B cell (primary cell): Measurements from ENCODE around the gene DBF4B. TPM values are rescaled to one million over a fixed set of nuclear protein-coding genes. Genes with fewer than 3 reads are reported as not detected.

Source experiments
- ATAC-seq: fragments of 200-7000 bp; cut with Tn5 transposase; one replicate; pipeline ENCODE4 v1.10.0; 2021; ENCODE audit warnings: low read depth, mild to moderate bottlenecking, moderate number of reproducible peaks, moderate library complexity
- CTCF ChIA-PET: fragments of 350-600 bp; sonication (Branson Sonifier 250); formaldehyde crosslinking; loops from one replicate; lab custom pipeline; 2021; ENCODE audit warnings: antibody characterized with exemption, inconsistent platforms; lab: Charles Lee
- POLR2A ChIA-PET: fragments of 350-600 bp; sonication (Branson Sonifier 250); formaldehyde crosslinking; loops from one replicate; lab custom pipeline; 2021; ENCODE audit warnings: antibody characterized with exemption; lab: Charles Lee
- DNase-seq: peaks from one replicate; pipeline ENCODE4 v3.0.0; 2013
- H2AFZ ChIP-seq: 2 replicates; pipeline ENCODE4 v1.6.1; 2012; ENCODE audit warnings: mild to moderate bottlenecking, low read depth, low read length; ENCODE audit not compliant: insufficient read depth, poor library complexity, severe bottlenecking
- H3K27ac ChIP-seq, 2 donors: 1 replicate in 1 of 2; 2 replicates in 1 of 2; pipeline ENCODE4 v1.5.1; 2012 to 2013; ENCODE audit warnings: low read length in 2 of 2, mild to moderate bottlenecking in 2 of 2, moderate library complexity in 1 of 2
- H3K27me3 ChIP-seq, 4 experiments: fragments of 200-600 bp in 1 of 4; sonication (generic) in 1 of 4; replicated peaks in 1 of 4; 1 replicate in 2 of 4; 2 replicates in 2 of 4; pipeline versions ENCODE4 v1.6.1 to v1.7.0; 2013 to 2016; ENCODE audit warnings: low read length in 3 of 4, mild to moderate bottlenecking in 2 of 4, mixed read lengths in 1 of 4, moderate library complexity in 1 of 4; ENCODE audit not compliant: insufficient read depth in 4 of 4, control insufficient read depth in 3 of 4; ENCODE audit errors: control extremely low read depth in 1 of 4
- H3K36me3 ChIP-seq, 2 experiments: replicated peaks in 1 of 2; 1 replicate in 1 of 2; 2 replicates in 1 of 2; pipeline versions ENCODE4 v1.6.1 to v1.7.1; 2013; ENCODE audit warnings: low read length in 1 of 2; ENCODE audit not compliant: insufficient read depth in 2 of 2, control insufficient read depth in 1 of 2; ENCODE audit errors: control extremely low read depth in 1 of 2, extremely low read depth in 1 of 2
- H3K4me1 ChIP-seq, 2 donors: fragments of 200-600 bp in 1 of 2; sonication (generic) in 1 of 2; 1 replicate in 1 of 2; 2 replicates in 1 of 2; pipeline versions ENCODE4 v1.5.1 to v1.6.1; 2013 to 2017; ENCODE audit warnings: low read length in 2 of 2; ENCODE audit not compliant: control insufficient read depth in 2 of 2, insufficient read depth in 2 of 2
- H3K4me2 ChIP-seq: replicated peaks from 2 replicates; pipeline ENCODE3; 2012; ENCODE audit warnings: mild to moderate bottlenecking, low read depth, low read length; ENCODE audit not compliant: poor library complexity, severe bottlenecking
- H3K4me3 ChIP-seq, 5 experiments: fragments of 200-600 bp in 1 of 5; sonication (generic) in 1 of 5; 1 replicate in 3 of 5; 2 replicates in 2 of 5; pipeline versions ENCODE4 v1.5.1 to v1.7.0; 2011 to 2016; ENCODE audit warnings: low read length in 4 of 5, mild to moderate bottlenecking in 4 of 5, low read depth in 2 of 5, control low read depth in 1 of 5, moderate library complexity in 1 of 5; ENCODE audit not compliant: insufficient read depth in 1 of 5; ENCODE audit errors: control extremely low read depth in 1 of 5, extremely low read depth in 1 of 5
- H3K79me2 ChIP-seq: fragments of 200-600 bp; sonication (generic); one replicate; pipeline ENCODE4 v1.6.0; 2016; ENCODE audit warnings: low read length; ENCODE audit not compliant: control insufficient read depth, insufficient read depth
- H3K9ac ChIP-seq: fragments of 200-600 bp; sonication (generic); 2 replicates; pipeline ENCODE4 v1.6.1; 2017; ENCODE audit warnings: mild to moderate bottlenecking, low read length, moderate library complexity
- H3K9me3 ChIP-seq, 3 donors: one replicate each; pipeline versions ENCODE4 v1.6.1 to v1.7.1; 2013; ENCODE audit warnings: low read length in 2 of 3; ENCODE audit not compliant: control insufficient read depth in 2 of 3, insufficient read depth in 1 of 3; ENCODE audit errors: control extremely low read depth in 1 of 3
- H4K20me1 ChIP-seq: 2 replicates; pipeline ENCODE4 v1.6.0; 2012; ENCODE audit warnings: mild to moderate bottlenecking, low read length; ENCODE audit not compliant: insufficient read depth, control insufficient read depth, poor library complexity, severe bottlenecking
- H3K27ac Mint-ChIP-seq: one replicate; pipeline ENCODE4 v1.8.0; 2021; ENCODE audit warnings: mixed read lengths
- H3K27me3 Mint-ChIP-seq: one replicate; pipeline ENCODE4 v1.8.0; 2021; ENCODE audit warnings: mixed read lengths
- H3K4me1 Mint-ChIP-seq: one replicate; pipeline ENCODE4 v1.8.0; 2021; ENCODE audit warnings: mixed read lengths
- H3K4me3 Mint-ChIP-seq: one replicate; pipeline ENCODE4 v1.8.0; 2021; ENCODE audit warnings: mixed read lengths
- H3K9me3 Mint-ChIP-seq: one replicate; pipeline ENCODE4 v1.8.0; 2022; ENCODE audit warnings: mixed read lengths; ENCODE audit not compliant: insufficient read depth
- EZH2 ChIP-seq: IDR thresholded peaks from 2 replicates; pipeline ENCODE4 v1.6.1; 2012; ENCODE audit warnings: borderline replicate concordance, low read depth, mild to moderate bottlenecking, moderate library complexity, low read length; ENCODE audit not compliant: insufficient read depth, poor library complexity, severe bottlenecking
- WGBS: methylation state at CpG from one replicate; pipeline ENCODE4 v1.1.5; 2013; ENCODE audit warnings: missing lambda C conversion rate; ENCODE audit not compliant: insufficient coverage; 5-methylcytosine and 5-hydroxymethylcytosine counted together
- intact Hi-C: fragments of 100-400 bp; cut with micrococcal nuclease; formaldehyde crosslinking; loops from one replicate; pipeline ENCODE4 v1.10.0; 2022
- polyA plus RNA-seq: library from polyadenylated mRNA; depleted of rRNA; stranded (reverse); fragments of >200 nt; gene quantifications from 2 replicates; pipeline ENCODE4 v1.2.3, GENCODE V29; 2012
- total RNA-seq, 2 donors: library from RNA; stranded (reverse); fragments of 120-200 nt in 1 of 2; gene quantifications; 1 replicate in 1 of 2; 2 replicates in 1 of 2; pipeline versions ENCODE4 v1.2.3 to v1.2.4, GENCODE V29; 2013 to 2022
- TF ChIP-seq, protein P1 (sequence below): fragments of 200-600 bp; IDR thresholded peaks from one replicate; pipeline ENCODE4 v1.8.0; 2022; ENCODE audit warnings: antibody characterized with exemption, mild to moderate bottlenecking

DBF4B gene
- total and polyA plus RNA-seq, 2 donors (not counting 1 experiment from before 2014, with no cell fraction given) = 10.9 to 15.9 TPM

DNA sequence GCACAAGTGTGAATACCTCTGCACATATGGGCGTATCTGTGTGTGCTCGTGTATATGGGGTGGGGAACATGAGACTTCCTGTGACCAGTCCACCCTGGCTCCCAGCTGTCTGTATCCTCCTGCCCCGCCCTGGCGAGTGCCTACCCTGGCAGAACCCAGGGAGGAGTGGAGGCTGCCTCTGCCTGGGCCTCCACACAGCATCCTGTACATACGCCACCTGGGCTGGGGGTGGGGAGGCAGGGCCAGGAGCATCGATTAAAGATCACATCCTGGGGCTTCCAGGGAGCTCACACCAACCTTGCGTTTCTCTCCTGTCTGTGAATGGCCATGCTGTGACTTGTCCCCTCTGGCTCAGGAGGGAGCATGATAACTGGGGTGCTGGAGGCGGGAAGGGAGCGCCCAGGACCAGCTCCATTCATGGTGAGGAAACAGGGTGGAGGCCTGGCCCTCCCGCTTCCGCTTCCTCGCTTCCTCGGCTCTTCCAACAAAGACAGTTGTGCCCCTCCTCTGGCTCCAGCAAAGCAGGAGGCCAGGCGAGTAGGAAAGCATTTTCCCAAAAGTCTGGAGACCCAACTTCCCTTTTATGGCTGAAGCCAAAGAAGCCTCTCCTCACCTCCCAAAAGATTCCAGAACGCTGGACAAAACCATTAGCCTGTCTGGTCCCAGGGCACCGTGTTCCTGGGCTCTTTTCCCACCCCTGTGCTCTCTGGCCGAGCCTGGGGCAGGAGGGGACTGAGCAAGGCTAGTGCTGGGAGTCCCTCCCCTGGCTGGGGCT, 73.3 kb downstream of the DBF4B start:
- no peaks in the 10 kb centered on the region for H3K79me2 ChIP-seq
- H3K9me3 ChIP-seq = peaks cover 0 to 8% (median 0%) of the 10 kb centered on the region in 3 donors
- ChIA-PET CTCF (interaction anchor here (0.9 to 2.7 kb wide), 7 partner anchors 12 to 240 kb away, joined by 3 to 15 read pairs (median 5); no protein-coding TSS in a partner anchor), POLR2A (interaction anchor here (0.5 kb wide), 1 partner anchor 92 kb away, joined by 3 read pairs; the partner anchor contains the start of gene CCDC43)
- no peak overlapping the region for H2AFZ ChIP-seq
- ATAC-seq (no peak), DNase-seq (no peak)
- no peaks in the 10 kb centered on the region for H4K20me1 ChIP-seq
- no peak overlapping the region for H3K27ac Mint-ChIP-seq
- H3K9ac ChIP-seq = no peak overlapping the region
- TF ChIP-seq EZH2 = no peak
- TF ChIP-seq, protein P1, sequence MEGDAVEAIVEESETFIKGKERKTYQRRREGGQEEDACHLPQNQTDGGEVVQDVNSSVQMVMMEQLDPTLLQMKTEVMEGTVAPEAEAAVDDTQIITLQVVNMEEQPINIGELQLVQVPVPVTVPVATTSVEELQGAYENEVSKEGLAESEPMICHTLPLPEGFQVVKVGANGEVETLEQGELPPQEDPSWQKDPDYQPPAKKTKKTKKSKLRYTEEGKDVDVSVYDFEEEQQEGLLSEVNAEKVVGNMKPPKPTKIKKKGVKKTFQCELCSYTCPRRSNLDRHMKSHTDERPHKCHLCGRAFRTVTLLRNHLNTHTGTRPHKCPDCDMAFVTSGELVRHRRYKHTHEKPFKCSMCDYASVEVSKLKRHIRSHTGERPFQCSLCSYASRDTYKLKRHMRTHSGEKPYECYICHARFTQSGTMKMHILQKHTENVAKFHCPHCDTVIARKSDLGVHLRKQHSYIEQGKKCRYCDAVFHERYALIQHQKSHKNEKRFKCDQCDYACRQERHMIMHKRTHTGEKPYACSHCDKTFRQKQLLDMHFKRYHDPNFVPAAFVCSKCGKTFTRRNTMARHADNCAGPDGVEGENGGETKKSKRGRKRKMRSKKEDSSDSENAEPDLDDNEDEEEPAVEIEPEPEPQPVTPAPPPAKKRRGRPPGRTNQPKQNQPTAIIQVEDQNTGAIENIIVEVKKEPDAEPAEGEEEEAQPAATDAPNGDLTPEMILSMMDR = no peak
- H3K4me2 ChIP-seq = no peak overlapping the region
- no peaks in the 10 kb centered on the region for H3K36me3 ChIP-seq
- peaks cover 11% of the 10 kb centered on the region in 2 donors for H3K4me1 ChIP-seq
- H3K4me1 Mint-ChIP-seq = peaks cover 11% of the 10 kb centered on the region
- no peaks in the 10 kb centered on the region for H3K9me3 Mint-ChIP-seq
- H3K4me3 Mint-ChIP-seq = no peak overlapping the region
- peaks cover 5% of the 10 kb centered on the region for H3K27me3 Mint-ChIP-seq
- H3K27ac ChIP-seq = no peak overlapping the region
- H3K27me3 ChIP-seq = peaks cover 0 to 35% (median 4%) of the 10 kb centered on the region in 4 experiments
- intact Hi-C loops = no loop called here
- H3K4me3 ChIP-seq = no peak overlapping the region
- 76% methylated on average over 15 of the region's 17 CpGs for whole genome bisulfite sequencing
